Activated T-helper 17 cell treated with anti-CD3 and anti-CD28 coated beads, Interleukin-2, amount 50 U/mL, for 72 hours (primary cell): ENCODE data around the gene RXRA. TPM values are rescaled to one million over a fixed set of nuclear protein-coding genes. Genes with fewer than 3 reads are reported as not detected.

Experiments used
- ATAC-seq: fragments of 150-1000 bp; cut with Tn5 transposase; replicated peaks from 2 replicates; pipeline ENCODE4 v1.10.0; 2021; ENCODE audit warnings: mild to moderate bottlenecking, moderate library complexity
- H3K27ac Mint-ChIP-seq: one replicate; pipeline ENCODE4 v1.8.0; 2022; ENCODE audit warnings: mixed read lengths
- H3K27me3 Mint-ChIP-seq: one replicate; pipeline ENCODE4 v1.8.0; 2022; ENCODE audit warnings: mixed read lengths
- H3K36me3 Mint-ChIP-seq: one replicate; pipeline ENCODE4 v1.8.0; 2022; ENCODE audit warnings: low read depth, mild to moderate bottlenecking, mixed read lengths
- H3K4me1 Mint-ChIP-seq: one replicate; pipeline ENCODE4 v1.8.0; 2022; ENCODE audit warnings: mixed read lengths
- H3K4me3 Mint-ChIP-seq: one replicate; pipeline ENCODE4 v1.8.0; 2022; ENCODE audit warnings: mild to moderate bottlenecking, mixed read lengths
- H3K9me3 Mint-ChIP-seq: one replicate; pipeline ENCODE4 v1.8.0; 2022; ENCODE audit warnings: mixed read lengths
- total RNA-seq, 2 donors: library from RNA; stranded (reverse); gene quantifications; one replicate each; pipeline ENCODE4 v1.2.3, GENCODE V29; 2022

Gene RXRA
- total RNA-seq, 2 donors from 2014 or later, result 4.2 to 41.6 TPM

DNA sequence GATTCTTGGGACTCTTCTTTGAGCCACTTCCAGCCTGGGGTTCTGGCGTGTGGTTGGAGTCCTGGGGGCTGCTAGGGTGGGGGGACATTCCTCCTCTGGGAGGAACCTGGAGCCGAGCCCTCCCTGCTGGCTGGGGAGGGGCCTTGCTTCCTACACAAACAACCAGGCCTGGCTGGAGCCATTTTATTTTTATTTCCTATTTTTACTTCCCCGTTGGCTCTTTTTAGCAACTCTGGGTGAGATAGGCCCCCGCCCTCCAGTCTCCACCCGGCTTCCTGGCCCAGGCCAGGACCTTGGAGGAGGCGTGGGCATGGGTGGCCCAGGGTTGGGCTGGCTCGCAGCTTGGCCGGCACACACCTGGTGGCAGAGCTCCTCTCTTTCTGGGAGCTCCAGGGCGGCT, 15.1 kb downstream of the RXRA start:
- Mint-ChIP-seq H3K9me3 (no peaks in the 10 kb centered on the region), H3K27ac (no peak overlapping the region), H3K4me1 (no peaks in the 10 kb centered on the region), H3K27me3 (no peaks in the 10 kb centered on the region), H3K4me3 (no peak overlapping the region), H3K36me3 (no peaks in the 10 kb centered on the region)
- ATAC-seq, result no peak

DNA sequence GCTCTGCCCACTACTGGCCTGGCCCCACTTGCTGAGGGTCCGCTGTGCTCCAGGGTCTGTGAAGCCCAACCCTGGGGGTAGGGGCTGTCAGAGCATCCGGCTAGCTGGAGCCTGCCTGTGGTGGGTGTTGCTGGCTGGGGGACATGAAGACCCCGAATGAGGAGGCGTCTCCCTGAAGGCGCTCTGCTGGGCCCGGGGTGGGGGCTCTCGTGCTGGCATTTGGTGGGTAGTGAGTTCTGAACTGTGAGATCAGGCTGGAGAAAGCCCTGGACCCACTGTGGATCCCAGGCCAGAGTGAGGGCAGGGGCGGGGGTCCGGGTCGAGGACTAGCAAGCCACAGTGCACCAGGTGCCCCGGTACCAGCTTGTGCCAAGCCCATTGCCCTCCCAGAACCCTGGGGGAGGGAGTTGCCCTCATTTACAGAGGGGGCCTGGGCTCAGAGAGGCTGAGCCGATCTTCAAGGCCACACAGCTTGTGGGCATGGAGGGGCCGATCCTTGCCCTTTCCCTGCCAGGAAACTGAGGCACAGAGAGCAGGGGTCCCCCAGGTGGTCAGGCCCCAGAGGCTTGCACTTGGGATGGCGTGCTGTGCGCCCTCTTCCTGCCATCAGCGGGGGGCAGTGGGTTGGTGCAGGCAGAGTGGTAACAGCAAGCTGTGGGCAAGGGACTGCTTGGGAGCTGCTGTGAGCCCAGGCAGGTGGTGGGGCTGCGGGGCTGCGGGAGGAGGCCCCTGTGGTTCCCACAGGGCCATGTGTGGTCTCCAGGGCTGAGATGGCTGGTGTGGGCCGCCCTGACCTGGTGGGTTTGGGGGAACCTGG, 15.9 kb downstream of the RXRA start:
- H3K27me3 Mint-ChIP-seq, result no peaks in the 10 kb centered on the region
- no peak for ATAC-seq
- H3K27ac Mint-ChIP-seq, result no peak overlapping the region
- H3K9me3 Mint-ChIP-seq, result no peaks in the 10 kb centered on the region
- H3K36me3 Mint-ChIP-seq, result no peaks in the 10 kb centered on the region
- H3K4me3 Mint-ChIP-seq, result no peak overlapping the region
- no peaks in the 10 kb centered on the region for H3K4me1 Mint-ChIP-seq

DNA sequence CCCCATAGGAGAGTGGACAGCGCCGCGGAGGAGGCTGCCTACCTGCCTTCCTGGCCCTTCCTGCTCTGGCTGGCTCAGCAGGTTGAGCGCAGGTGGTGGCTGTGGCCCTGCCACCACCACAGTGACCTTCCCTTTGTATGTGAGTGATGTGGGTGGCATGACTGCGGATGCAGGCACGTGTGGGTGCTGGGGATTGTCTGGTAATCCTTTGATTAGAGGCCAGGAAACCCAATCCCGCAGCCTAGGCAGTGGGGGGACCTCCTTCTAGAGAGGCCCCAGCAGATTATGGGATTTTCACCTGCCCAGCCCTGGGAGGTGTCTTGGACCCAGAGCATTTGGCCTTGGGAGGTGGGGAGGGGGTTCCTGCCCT, 16.5 kb downstream of the RXRA start:
- ATAC-seq, result no peak
- Mint-ChIP-seq H3K4me1 (no peaks in the 10 kb centered on the region), H3K36me3 (no peaks in the 10 kb centered on the region)

DNA sequence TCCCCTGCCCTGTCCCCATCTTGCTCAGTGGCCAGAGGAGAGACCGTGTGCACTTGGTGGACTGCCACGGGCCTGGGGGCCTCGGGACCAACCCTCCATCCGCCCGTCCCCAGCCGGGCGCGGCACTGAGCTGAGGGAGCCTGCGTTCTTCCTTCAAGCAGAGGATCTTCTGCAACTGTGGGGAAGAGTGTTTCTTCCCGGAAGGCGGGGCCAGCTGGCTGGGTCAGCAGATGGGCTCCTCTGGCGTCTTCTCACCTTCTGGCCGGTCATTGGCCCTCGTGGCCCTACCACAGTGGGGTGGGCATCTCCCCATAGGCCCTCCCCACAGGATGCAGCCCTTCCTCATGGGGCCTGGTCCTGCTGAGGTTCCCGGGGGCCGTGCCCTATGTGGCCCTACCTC, 17.4 kb downstream of the RXRA start:
- Mint-ChIP-seq H3K27ac (no peak overlapping the region), H3K9me3 (no peaks in the 10 kb centered on the region), H3K4me1 (no peaks in the 10 kb centered on the region), H3K27me3 (no peaks in the 10 kb centered on the region), H3K36me3 (no peaks in the 10 kb centered on the region), H3K4me3 (no peak overlapping the region)
- no peak for ATAC-seq

More for the DNA sequence above, 16.5 kb downstream of the RXRA start:
- Mint-ChIP-seq H3K9me3 (no peaks in the 10 kb centered on the region), H3K27ac (no peak overlapping the region), H3K27me3 (no peaks in the 10 kb centered on the region), H3K4me3 (no peak overlapping the region)

DNA sequence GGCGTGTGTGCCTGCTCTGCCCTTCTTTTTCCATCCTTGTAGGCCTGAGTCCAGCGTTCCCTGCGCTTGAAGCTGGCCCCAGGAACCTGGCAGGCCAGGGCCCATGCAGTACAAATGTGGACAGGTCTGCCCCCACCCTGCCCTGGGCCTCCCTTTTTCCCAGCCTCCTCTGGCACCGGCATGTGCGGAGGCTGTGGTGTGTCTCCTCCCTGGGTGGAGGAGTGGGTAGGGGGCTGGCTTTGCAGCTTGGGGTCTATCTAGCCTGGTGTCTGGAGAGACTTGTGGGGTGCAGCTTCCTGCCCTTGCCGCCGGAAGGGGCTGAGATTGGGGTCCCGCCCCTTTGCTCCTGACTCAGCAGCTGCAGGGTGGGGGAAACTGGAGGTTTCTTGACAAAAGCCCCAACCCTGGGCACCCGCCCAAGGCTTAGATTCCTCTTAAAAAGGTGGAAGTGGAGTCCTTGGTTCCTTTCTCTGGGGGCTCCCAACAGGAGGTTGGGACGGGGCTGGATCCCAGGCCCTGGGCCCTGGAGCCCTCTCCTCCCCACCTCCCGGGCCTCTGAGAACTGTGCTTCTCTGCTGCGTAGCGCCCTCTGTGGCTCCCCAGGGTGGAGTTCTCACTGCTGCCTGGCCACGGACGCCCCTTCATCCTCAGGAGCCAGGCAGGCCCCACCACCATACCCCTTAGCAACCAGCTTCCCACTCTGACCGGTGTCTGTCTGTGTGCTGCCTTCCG, 18.0 kb downstream of the RXRA start:
- Mint-ChIP-seq H3K27ac (no peak overlapping the region), H3K4me3 (no peak overlapping the region), H3K9me3 (no peaks in the 10 kb centered on the region), H3K4me1 (no peaks in the 10 kb centered on the region), H3K36me3 (no peaks in the 10 kb centered on the region), H3K27me3 (no peaks in the 10 kb centered on the region)
- no peak for ATAC-seq

DNA sequence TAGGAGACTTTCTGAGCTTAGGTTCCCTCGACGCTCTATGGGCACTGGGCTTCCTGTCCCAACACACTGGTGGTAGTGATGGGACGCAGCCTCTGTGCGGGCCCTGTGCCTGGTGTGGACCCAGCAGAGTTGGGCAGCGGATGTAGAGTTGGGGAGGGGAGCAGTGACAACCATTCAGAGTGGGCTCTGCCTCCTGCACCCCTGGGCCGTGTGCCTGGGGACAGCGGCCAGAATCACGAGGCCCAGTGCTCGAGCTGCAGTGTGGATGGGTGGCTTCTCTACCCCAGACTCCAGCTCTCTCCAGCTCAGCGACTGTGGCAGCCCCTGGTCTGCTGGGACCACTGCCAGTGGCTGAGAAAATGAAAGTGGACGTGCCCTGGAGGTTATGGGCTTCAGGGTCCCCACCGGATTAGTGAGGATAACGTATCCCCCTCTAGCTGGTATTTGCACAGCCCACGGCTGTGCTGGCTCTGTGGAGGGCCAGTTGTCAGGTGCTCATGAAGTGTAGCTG, 18.6 kb downstream of the RXRA start:
- no peak overlapping the region for H3K27ac Mint-ChIP-seq
- no peak for ATAC-seq
- no peaks in the 10 kb centered on the region for H3K4me1 Mint-ChIP-seq
- no peak overlapping the region for H3K4me3 Mint-ChIP-seq
- H3K36me3 Mint-ChIP-seq, result no peaks in the 10 kb centered on the region
- H3K27me3 Mint-ChIP-seq, result no peaks in the 10 kb centered on the region
- H3K9me3 Mint-ChIP-seq, result no peaks in the 10 kb centered on the region

DNA sequence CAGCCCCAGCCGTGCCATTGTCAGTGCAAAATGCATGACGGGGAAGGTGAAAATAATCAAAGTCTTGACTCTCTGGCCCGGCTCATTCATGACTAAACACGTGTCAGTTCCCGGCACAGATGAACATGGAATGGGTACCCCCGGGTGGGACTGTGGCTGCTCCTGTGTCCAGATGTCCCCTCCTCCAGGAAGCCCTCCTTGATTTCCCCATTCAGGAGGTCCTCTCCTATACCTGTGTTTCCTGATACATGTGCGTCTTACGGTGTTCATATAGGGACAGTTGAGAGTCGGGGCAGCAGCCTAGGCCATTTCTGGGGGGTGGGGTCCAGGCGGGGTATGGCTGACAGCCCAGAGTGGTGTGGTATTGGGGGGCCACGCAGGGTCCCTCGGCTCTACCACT, 19.5 kb downstream of the RXRA start:
- no peak overlapping the region for H3K4me3 Mint-ChIP-seq
- no peak overlapping the region for H3K27ac Mint-ChIP-seq
- H3K36me3 Mint-ChIP-seq, result no peaks in the 10 kb centered on the region
- H3K9me3 Mint-ChIP-seq, result no peaks in the 10 kb centered on the region
- H3K27me3 Mint-ChIP-seq, result no peaks in the 10 kb centered on the region
- ATAC-seq, result no peak
- no peaks in the 10 kb centered on the region for H3K4me1 Mint-ChIP-seq

DNA sequence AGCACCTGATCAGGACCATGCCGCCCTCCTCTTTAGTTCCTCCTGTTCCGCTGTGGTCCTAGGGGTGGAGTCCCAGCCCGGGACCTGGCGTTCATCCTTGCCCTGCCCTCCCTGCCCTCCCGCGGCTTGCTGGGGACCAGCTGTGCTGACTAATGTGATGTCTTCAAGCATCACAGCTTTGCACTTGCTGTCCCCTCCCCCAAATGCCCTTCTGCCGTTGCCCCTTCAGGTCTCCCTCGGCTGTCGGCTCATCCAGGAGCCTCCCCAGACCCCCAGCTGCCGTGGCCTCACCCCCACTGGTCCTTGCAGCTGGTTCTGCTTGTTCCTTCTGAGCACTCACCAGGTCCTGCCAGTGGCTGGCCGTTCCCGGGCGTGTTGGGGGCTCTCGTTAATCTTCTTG, 19.9 kb downstream of the RXRA start:
- H3K27me3 Mint-ChIP-seq, result no peaks in the 10 kb centered on the region
- no peak overlapping the region for H3K27ac Mint-ChIP-seq
- no peak for ATAC-seq
- H3K36me3 Mint-ChIP-seq, result no peaks in the 10 kb centered on the region
- no peaks in the 10 kb centered on the region for H3K4me1 Mint-ChIP-seq
- H3K9me3 Mint-ChIP-seq, result no peaks in the 10 kb centered on the region
- no peak overlapping the region for H3K4me3 Mint-ChIP-seq

DNA sequence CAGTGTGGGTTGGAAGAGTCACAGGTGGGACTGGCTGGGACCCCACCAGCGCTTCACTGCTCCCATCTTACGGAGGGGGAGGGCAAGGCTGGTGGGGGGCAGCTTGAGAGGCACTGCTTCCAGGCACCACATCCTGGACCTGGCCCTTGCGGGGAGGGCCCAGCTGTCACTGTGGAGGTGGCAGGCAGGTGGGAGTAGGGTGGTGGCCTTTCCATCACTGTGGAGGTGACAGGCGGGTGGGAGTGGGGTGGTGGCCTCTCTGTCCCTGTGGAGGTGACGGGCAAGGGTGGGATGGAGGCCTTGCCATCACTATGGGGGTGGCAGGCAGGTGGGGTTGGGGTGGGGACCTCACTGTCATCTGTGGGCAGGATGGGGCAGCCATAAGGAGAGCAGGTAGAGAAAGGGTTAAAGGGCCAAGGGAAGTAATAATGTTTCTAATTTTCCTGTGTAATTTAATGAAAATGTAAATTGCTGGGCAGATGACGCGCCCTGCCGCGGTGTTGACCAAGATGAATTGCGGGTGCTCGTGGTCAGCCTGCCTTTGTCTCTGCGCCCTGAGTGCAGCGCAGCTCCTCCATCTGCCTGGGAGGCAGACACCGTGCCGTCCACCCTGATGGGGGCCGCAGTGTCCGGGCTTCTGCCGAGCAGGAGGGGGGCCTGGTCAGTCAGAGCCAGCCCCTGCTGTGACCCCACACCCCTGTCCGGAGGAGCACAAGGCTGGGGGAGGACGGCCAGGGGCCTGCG, 20.8 kb downstream of the RXRA start:
- ATAC-seq, result no peak
- H3K27me3 Mint-ChIP-seq, result no peaks in the 10 kb centered on the region
- no peaks in the 10 kb centered on the region for H3K9me3 Mint-ChIP-seq
- no peaks in the 10 kb centered on the region for H3K36me3 Mint-ChIP-seq
- H3K4me3 Mint-ChIP-seq, result no peak overlapping the region
- H3K27ac Mint-ChIP-seq, result no peak overlapping the region
- H3K4me1 Mint-ChIP-seq, result no peaks in the 10 kb centered on the region

DNA sequence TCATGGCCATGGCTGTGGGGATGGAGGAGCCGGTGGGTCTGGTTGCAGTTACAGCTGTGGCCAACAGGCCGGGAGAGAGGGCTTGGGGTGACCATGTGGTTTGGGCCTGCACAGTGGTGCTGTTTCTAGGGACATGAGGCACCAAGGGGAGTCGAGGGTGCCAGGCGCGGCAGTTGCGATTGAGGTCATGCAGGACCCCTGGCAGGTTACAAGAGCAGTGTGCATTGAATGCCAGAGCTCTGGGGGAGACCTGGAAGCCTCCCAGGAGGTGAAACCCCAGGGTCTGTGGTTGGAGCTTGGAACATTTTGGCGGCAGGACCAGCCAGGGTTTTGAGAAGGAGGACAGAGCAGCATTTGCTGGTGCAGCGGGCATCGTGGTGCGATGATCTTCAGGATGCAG, 21.7 kb downstream of the RXRA start:
- no peak overlapping the region for H3K4me3 Mint-ChIP-seq
- ATAC-seq, result no peak
- H3K27me3 Mint-ChIP-seq, result no peaks in the 10 kb centered on the region
- H3K9me3 Mint-ChIP-seq, result no peaks in the 10 kb centered on the region
- H3K36me3 Mint-ChIP-seq, result no peaks in the 10 kb centered on the region
- H3K27ac Mint-ChIP-seq, result no peak overlapping the region
- H3K4me1 Mint-ChIP-seq, result no peaks in the 10 kb centered on the region

DNA sequence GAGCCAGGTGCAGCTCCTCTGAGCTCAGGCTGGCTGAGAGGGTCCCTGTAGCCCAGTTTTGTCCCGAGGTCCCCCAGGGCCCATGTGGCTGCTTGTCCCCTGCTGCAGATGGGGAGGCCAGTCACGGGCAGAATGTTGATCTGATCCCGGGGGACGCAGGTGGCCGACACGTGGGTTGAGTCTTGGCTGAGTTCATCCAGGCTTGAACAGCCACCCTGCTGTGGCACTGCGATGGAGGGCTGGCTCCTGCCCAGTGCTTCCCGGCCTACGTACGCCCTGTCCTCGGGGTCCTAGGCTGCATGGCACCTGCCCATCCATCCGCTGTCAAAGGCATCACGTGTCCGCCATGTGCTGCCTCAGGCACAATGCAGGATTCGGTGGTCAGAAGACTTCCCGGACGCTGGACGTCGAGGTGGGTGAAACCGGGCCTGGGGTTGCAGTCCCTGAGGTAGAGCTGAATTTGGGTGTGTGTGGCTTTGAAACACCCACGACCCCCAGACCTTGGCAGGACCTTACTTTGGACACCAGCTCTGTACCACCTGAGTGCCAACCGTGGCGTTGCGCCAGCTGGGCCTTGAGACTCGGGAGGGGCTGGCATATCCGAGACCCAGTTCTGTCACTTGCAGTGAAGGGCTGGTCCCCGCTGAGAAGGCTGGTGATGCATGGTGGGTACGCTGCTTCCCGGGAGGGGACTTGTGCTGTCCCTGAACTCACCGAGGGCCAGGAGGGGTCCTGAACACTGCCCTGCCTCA, 22.3 kb downstream of the RXRA start:
- Mint-ChIP-seq H3K27ac (no peak overlapping the region), H3K36me3 (no peaks in the 10 kb centered on the region), H3K4me3 (no peak overlapping the region), H3K9me3 (no peaks in the 10 kb centered on the region), H3K27me3 (no peaks in the 10 kb centered on the region), H3K4me1 (no peaks in the 10 kb centered on the region)
- ATAC-seq, result no peak

DNA sequence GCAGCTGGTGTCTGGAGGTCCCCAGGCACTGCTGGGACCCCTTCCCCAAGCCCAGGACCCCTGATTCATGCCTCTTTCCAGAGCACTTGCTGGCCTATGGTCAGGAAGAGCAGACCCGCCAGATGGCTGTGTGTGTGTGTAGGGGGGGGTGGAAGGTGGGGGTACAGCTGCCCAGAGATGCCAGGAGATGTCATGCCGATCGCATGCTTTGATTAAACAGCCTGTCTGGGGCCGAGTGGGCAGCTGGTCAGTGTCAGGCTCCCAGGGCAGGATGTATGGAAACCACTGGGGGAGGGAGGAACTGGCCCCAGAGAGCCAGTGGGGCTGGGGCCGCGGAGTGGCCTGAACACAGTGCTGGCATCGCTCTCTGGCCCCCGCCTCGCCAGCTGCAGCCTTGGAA, 23.7 kb downstream of the RXRA start:
- H3K27me3 Mint-ChIP-seq, result no peaks in the 10 kb centered on the region
- H3K36me3 Mint-ChIP-seq, result no peaks in the 10 kb centered on the region
- no peak overlapping the region for H3K4me3 Mint-ChIP-seq
- no peaks in the 10 kb centered on the region for H3K9me3 Mint-ChIP-seq
- ATAC-seq, result no peak
- no peak overlapping the region for H3K27ac Mint-ChIP-seq
- no peaks in the 10 kb centered on the region for H3K4me1 Mint-ChIP-seq

DNA sequence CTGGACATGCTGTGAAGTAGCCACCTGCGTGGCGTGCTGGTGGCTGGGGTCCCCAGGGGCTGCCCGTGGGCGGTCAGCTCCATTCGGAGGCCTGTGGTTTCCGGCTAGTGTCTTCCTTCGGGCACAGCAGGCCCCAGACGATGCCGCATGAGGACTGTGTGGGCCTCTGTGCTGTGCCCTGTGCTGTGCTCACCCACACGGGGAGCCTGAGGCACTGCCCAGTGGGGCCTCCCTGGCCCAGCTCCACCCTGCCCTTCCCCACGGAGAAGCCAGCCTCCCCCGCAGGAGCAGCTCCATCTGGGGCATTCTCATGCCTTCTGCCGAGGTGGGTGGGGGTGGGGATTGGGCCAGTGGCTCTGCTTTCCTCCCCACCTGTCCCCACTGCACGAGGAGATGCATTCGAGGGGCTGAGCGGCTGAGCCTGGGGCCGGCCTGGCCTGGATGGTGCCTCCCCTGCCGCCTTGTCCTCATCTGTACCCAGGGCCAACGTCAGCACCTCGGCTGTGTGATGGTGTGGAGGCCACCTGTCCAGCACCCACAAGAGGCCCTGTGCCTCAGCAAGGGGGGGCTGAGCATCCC, 24.2 kb downstream of the RXRA start:
- Mint-ChIP-seq H3K27ac (no peak overlapping the region), H3K4me1 (no peaks in the 10 kb centered on the region), H3K4me3 (no peak overlapping the region), H3K27me3 (no peaks in the 10 kb centered on the region), H3K9me3 (no peaks in the 10 kb centered on the region), H3K36me3 (no peaks in the 10 kb centered on the region)
- no peak for ATAC-seq

DNA sequence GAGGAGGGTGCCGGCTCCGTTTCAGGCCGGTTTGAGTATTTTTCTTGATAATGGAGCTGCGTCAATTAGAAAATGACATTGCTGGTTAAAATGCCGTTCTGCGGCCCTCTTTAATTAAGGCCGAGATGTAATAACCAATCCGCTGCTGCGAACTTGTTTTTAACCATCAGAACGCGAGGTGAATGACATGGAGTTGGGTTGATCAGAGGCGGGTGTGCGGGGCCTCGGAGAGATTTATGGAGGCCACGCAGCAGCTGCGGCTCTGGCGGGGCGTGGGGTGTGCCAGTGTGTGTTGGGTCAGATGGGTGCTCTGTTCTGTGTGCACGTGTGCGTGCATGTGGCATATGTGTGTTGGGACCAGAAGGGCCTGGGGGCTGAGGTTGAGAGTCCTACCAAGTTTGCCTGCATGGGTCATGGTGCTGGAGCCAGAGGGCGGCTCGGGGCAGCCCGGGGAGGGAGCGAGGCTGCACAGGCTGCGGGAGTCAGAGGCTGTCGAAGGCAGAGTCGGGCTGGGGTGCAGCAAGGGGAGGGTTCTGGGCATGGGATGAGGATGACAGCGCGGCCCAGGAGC, 25.4 kb downstream of the RXRA start:
- no peak for ATAC-seq
- no peak overlapping the region for H3K27ac Mint-ChIP-seq
- H3K27me3 Mint-ChIP-seq, result no peaks in the 10 kb centered on the region
- no peak overlapping the region for H3K4me3 Mint-ChIP-seq
- no peaks in the 10 kb centered on the region for H3K9me3 Mint-ChIP-seq
- no peaks in the 10 kb centered on the region for H3K36me3 Mint-ChIP-seq
- H3K4me1 Mint-ChIP-seq, result no peaks in the 10 kb centered on the region
